Skeletal muscle tissue (tissue), 4 donors: ENCODE measurements around the gene ALOX5. TPM values are rescaled to one million over a fixed set of nuclear protein-coding genes. Genes with fewer than 3 reads are reported as not detected.

Experiments used
- H3K27ac ChIP-seq: one replicate; pipeline ENCODE4 v1.7.0; 2013; ENCODE audit warnings: mild to moderate bottlenecking, low read depth, low read length, inconsistent platforms
- H3K27me3 ChIP-seq, 3 donors: one replicate each; pipeline ENCODE4 v1.7.0; 2013; ENCODE audit warnings: low read length in 3 of 3; ENCODE audit not compliant: control insufficient read depth in 3 of 3, insufficient read depth in 3 of 3
- H3K36me3 ChIP-seq, 3 donors: one replicate each; pipeline ENCODE4 v1.7.0; 2013; ENCODE audit warnings: low read length in 3 of 3; ENCODE audit not compliant: control insufficient read depth in 3 of 3, insufficient read depth in 3 of 3
- H3K4me1 ChIP-seq, 3 donors: one replicate each; pipeline ENCODE4 v1.7.0; 2013; ENCODE audit warnings: low read length in 3 of 3, mild to moderate bottlenecking in 3 of 3; ENCODE audit not compliant: control insufficient read depth in 3 of 3, insufficient read depth in 3 of 3
- H3K4me3 ChIP-seq, 3 donors: one replicate each; pipeline ENCODE4 v1.7.0; 2013; ENCODE audit warnings: low read length in 3 of 3
- H3K9ac ChIP-seq, 3 donors: one replicate each; pipeline ENCODE4 v1.7.0; 2013; ENCODE audit warnings: low read length in 3 of 3, mild to moderate bottlenecking in 3 of 3, moderate library complexity in 2 of 3, low read depth in 1 of 3
- H3K9me3 ChIP-seq, 3 donors: one replicate each; pipeline ENCODE4 v1.7.0; 2013; ENCODE audit warnings: low read length in 3 of 3; ENCODE audit not compliant: control insufficient read depth in 3 of 3
- total RNA-seq: library from RNA; depleted of rRNA; stranded (reverse); fragments of >200 nt; gene quantifications from one replicate; pipeline ENCODE4 v1.2.3, GENCODE V29; 2014
- donor health status: Osteomylitis.

The ALOX5 gene
- total RNA-seq, 1 donor from 2014 or later: 3.1 TPM

- Histone ChIP-seq H3K27me3 (peaks cover 13 to 25% (median 16%) of the 10 kb centered on the region in 3 donors), H3K36me3 (no peaks in the 10 kb centered on the region), H3K9me3 (no peaks in the 10 kb centered on the region), H3K4me3 (no peak overlapping the region), H3K27ac (no peak overlapping the region), H3K4me1 (peaks cover 0 to 4% (median 3%) of the 10 kb centered on the region in 3 donors), H3K9ac (no peak overlapping the region)
Measured at GRCh38 chr10:45429790-45430189, 55.8 kb downstream of the ALOX5 start.

- no peak overlapping the region for H3K9ac ChIP-seq
- H3K27ac ChIP-seq: no peak overlapping the region
- peaks cover 13 to 25% (median 16%) of the 10 kb centered on the region in 3 donors for H3K27me3 ChIP-seq
- no peaks in the 10 kb centered on the region for H3K4me1 ChIP-seq
- no peak overlapping the region for H3K4me3 ChIP-seq
- no peaks in the 10 kb centered on the region for H3K9me3 ChIP-seq
- H3K36me3 ChIP-seq: no peaks in the 10 kb centered on the region
Measured at GRCh38 chr10:45432113-45432512, 58.1 kb downstream of the ALOX5 start.

- Histone ChIP-seq H3K4me3 (no peak overlapping the region), H3K9ac (no peak overlapping the region), H3K27me3 (peaks cover 10 to 19% (median 13%) of the 10 kb centered on the region in 3 donors), H3K27ac (no peak overlapping the region), H3K9me3 (no peaks in the 10 kb centered on the region), H3K4me1 (no peaks in the 10 kb centered on the region), H3K36me3 (no peaks in the 10 kb centered on the region)
Measured at GRCh38 chr10:45432700-45433472, 58.9 kb downstream of the ALOX5 start.

DNA sequence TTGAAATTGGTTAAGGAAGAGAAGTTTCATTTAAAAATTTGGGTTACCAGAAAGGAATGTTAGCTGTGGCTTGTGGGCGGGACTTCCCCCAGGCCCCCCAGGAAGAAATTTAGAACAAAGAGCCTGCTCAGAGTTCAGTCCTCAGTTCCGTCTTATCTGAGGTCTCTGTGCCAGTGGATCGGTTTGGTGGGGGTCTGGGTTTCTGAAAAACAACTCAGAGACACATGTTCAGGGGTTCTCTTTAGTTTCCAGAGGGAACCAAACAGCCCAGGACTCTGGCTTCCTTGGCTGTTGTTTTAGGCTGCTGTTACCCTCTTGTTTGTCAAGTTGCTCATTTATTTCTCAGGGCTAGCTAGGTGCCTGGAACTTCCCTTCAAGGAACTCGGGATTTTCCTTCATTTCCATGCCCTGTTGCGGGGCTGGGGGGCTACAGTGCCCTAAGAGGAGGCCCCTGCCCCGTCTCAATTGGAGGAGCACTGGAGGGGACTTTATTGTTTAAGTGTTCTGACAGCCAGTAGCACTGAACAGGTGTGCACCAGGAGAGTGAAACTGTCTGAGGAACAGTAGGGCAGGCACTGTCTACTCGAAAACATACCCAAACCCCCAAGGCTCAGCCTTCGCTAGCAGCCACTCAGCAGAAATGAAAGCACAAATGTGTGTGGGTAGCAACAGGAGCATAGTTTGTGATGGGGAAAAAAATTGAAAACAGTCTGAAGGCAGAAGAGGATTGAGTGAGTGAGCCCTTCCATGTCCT lies 59.9 kb downstream of the ALOX5 start:
- Histone ChIP-seq H3K36me3 (no peaks in the 10 kb centered on the region), H3K27ac (no peak overlapping the region), H3K27me3 (peaks cover 7 to 12% (median 8%) of the 10 kb centered on the region in 3 donors), H3K9ac (no peak overlapping the region), H3K4me1 (no peaks in the 10 kb centered on the region), H3K9me3 (no peaks in the 10 kb centered on the region), H3K4me3 (no peak overlapping the region)

GRCh38 chr10:45437587-45438465 lies 63.8 kb downstream of the ALOX5 start:
- H3K9me3 ChIP-seq: no peaks in the 10 kb centered on the region
- H3K4me3 ChIP-seq: no peak overlapping the region
- no peak overlapping the region for H3K27ac ChIP-seq
- no peaks in the 10 kb centered on the region for H3K4me1 ChIP-seq
- H3K9ac ChIP-seq: no peak overlapping the region
- peaks cover 0 to 25% (median 10%) of the 10 kb centered on the region in 3 donors for H3K27me3 ChIP-seq
- H3K36me3 ChIP-seq: no peaks in the 10 kb centered on the region

- peaks cover 0 to 25% (median 10%) of the 10 kb centered on the region in 3 donors for H3K27me3 ChIP-seq
- no peaks in the 10 kb centered on the region for H3K4me1 ChIP-seq
- no peaks in the 10 kb centered on the region for H3K36me3 ChIP-seq
- no peak overlapping the region for H3K27ac ChIP-seq
- no peak overlapping the region for H3K9ac ChIP-seq
- no peak overlapping the region for H3K4me3 ChIP-seq
- H3K9me3 ChIP-seq: no peaks in the 10 kb centered on the region
Measured at GRCh38 chr10:45438466-45439090, 64.6 kb downstream of the ALOX5 start.

DNA sequence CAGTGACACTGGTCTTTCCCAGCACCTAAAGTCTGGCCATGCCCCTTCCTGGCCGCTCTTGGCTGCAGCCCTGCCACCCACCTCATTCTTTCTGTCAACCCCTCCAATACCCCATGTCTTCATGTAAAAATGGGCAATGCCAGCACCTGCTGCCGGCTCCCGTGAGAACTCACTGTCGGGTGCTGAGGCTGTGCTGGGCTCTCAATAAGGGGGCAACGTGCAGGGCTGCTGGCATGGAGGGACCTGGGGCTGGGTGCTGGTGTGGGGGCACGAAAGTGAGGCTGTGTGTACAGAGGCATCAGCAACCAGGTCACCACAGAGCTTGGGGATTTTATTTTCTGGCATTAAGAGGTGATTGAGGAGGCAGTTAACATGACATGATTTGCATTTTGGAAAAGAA lies 65.3 kb downstream of the ALOX5 start:
- H3K9ac ChIP-seq: no peak overlapping the region
- no peak overlapping the region for H3K27ac ChIP-seq
- no peak overlapping the region for H3K4me3 ChIP-seq
- H3K27me3 ChIP-seq: peaks cover 0 to 25% (median 10%) of the 10 kb centered on the region in 3 donors
- H3K36me3 ChIP-seq: no peaks in the 10 kb centered on the region
- no peaks in the 10 kb centered on the region for H3K9me3 ChIP-seq
- H3K4me1 ChIP-seq: no peaks in the 10 kb centered on the region

DNA sequence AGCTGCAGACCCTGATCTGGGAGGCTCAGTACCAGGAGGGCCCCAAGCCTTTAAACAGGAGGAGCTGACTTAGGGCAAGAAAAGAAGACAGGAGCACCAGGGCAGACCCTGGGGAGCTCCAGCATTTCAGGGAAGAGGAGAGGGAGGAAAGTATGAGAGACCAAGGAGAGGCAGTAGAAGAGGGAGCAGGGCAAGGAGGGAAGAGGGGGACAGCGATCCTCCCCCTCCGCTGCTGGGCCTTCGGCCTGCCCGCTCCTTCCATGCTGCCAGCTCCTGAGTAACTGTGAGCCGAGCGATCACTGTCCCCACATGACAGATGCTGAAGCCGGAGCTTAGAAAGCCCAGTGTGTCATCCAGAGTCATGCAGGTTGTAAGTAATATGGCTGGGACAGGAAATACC lies 65.9 kb downstream of the ALOX5 start:
- peaks cover 0 to under 1% (median 0%) of the 10 kb centered on the region in 3 donors for H3K4me1 ChIP-seq
- H3K9ac ChIP-seq: no peak overlapping the region
- no peak overlapping the region for H3K4me3 ChIP-seq
- H3K36me3 ChIP-seq: no peaks in the 10 kb centered on the region
- peaks cover 0 to 25% (median 10%) of the 10 kb centered on the region in 3 donors for H3K27me3 ChIP-seq
- H3K9me3 ChIP-seq: no peaks in the 10 kb centered on the region
- H3K27ac ChIP-seq: no peak overlapping the region

GRCh38 chr10:45440511-45441062 lies 66.6 kb downstream of the ALOX5 start:
- no peak overlapping the region for H3K4me3 ChIP-seq
- no peak overlapping the region for H3K27ac ChIP-seq
- no peaks in the 10 kb centered on the region for H3K9me3 ChIP-seq
- no peak overlapping the region for H3K9ac ChIP-seq
- no peaks in the 10 kb centered on the region for H3K36me3 ChIP-seq
- H3K4me1 ChIP-seq: peaks cover 6 to 7% (median 6%) of the 10 kb centered on the region in 3 donors
- H3K27me3 ChIP-seq: peaks cover 0 to 25% (median 10%) of the 10 kb centered on the region in 3 donors
